Measurements from ENCODE around the gene DPP3. TPM values are rescaled to one million over a fixed set of nuclear protein-coding genes. Genes with fewer than 3 reads are reported as not detected.
"Not testable (repeated sequence)": the region's sequence is repeated elsewhere in the genome, so short reads cannot be mapped to it uniquely, and the experiment has no call there.

DPP3 gene
- total RNA-seq, 1 experiment from 2014 or later = 55.6 TPM

DNA sequence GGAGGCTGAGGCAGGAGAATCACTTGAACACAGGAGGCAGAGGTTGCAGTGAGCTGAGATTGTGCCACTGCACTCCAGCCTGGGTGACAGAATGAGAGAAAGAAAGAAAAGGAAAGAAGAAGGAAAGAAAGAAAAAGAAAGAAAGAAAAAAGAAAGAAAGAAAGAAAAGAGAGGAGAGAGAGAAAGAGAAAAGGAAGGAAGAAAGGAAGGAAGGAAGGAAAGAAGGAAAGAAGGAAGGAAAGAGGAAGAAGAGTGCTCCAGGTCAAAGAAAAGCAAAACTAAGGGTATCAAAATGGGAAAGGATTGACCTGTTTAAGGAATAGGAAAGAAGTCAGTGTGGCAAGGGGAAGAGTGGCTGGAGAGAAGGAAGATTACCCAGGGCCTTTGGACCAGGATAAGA, 48.9 kb upstream of the DPP3 start:
- H3K36me3 ChIP-seq (ENCODE audit: control insufficient read depth in 1 of 2, insufficient read depth in 2 of 2, low read length in 2 of 2) = peaks cover 14 to 16% of the 10 kb centered on the region in 2 experiments; a peak in 3 of 4 replicates
- H3K27ac ChIP-seq (ENCODE audit: low read depth, low read length); H2AFZ ChIP-seq (ENCODE audit: low read depth, low read length, poor library complexity, severe bottlenecking); H3K4me1 ChIP-seq (ENCODE audit: control insufficient read depth in 1 of 2, insufficient read depth in 2 of 2, low read length in 2 of 2); ATAC-seq; BruUV-seq (replicated peaks); H4K20me1 ChIP-seq (ENCODE audit: insufficient read depth); H3K4me3 ChIP-seq (replicated peaks in 1 of 2; ENCODE audit: low read depth in 1 of 2, low read length in 2 of 2); H3K79me2 ChIP-seq (ENCODE audit: insufficient read depth, low read length); POLR2A ChIA-PET; RAD21 ChIA-PET (ENCODE audit: low non-redundant PET in 1 of 2, low total read pairs in 2 of 2, uncharacterized antibody in 2 of 2, unreplicated experiment in 2 of 2); H3K27me3 ChIP-seq (ENCODE audit: insufficient read depth, low read length); H3K9ac ChIP-seq (ENCODE audit: low read length); H3K4me2 ChIP-seq (ENCODE audit: low read length); H3K9me3 ChIP-seq (ENCODE audit: control insufficient read depth in 1 of 2, insufficient read depth in 1 of 2, low read depth in 1 of 2, low read length in 2 of 2); H3K9me2 ChIP-seq (ENCODE audit: insufficient read depth); DNase-seq (ENCODE audit: low read depth, low spot score): not testable (repeated sequence)
- CTCF ChIA-PET = interaction anchor here (1.1 to 1.4 kb wide), 2 partner anchors 10 to 13 kb away, joined by 5 to 6 read pairs; no protein-coding TSS in a partner anchor
- intact Hi-C loops (cut with micrococcal nuclease) = loop anchor here (10.0 kb wide), 2 partner anchors 244 to 404 kb away; partner anchors contain the start of gene RBM4B

DNA sequence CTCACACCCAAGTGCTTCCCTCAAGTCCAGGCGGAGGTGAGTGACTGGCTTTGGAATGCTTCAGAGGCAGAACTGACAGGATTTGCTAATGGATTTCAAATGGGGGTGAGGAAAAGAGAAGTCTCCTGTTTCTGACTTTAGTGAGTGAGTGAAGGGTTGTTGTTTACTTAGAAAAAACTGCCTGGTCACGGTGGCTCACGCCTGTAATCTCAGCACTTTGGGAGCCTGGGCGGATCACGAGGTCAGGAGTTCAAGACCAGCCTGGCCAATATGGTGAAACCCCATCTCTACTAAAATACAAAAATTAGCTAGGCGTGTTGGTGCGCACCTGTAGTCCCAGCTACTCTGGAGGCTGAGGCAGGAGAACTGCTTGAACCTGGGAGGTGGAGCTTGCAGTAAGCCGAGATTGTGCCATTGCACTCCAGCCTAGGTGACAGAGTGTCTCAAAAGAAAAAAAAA, 48.3 kb upstream of the DPP3 start:
- H3K4me3 ChIP-seq (replicated peaks in 1 of 2; ENCODE audit: low read depth in 1 of 2, low read length in 2 of 2); H3K9me3 ChIP-seq (ENCODE audit: control insufficient read depth in 1 of 2, insufficient read depth in 1 of 2, low read depth in 1 of 2, low read length in 2 of 2); BruUV-seq (replicated peaks); H3K4me1 ChIP-seq (ENCODE audit: control insufficient read depth in 1 of 2, insufficient read depth in 2 of 2, low read length in 2 of 2); H3K9me2 ChIP-seq (ENCODE audit: insufficient read depth); DNase-seq (ENCODE audit: low read depth, low spot score); POLR2A ChIA-PET; H3K27me3 ChIP-seq (ENCODE audit: insufficient read depth, low read length); H2AFZ ChIP-seq (ENCODE audit: low read depth, low read length, poor library complexity, severe bottlenecking); H4K20me1 ChIP-seq (ENCODE audit: insufficient read depth); H3K9ac ChIP-seq (ENCODE audit: low read length); H3K79me2 ChIP-seq (ENCODE audit: insufficient read depth, low read length); RAD21 ChIA-PET (ENCODE audit: low non-redundant PET in 1 of 2, low total read pairs in 2 of 2, uncharacterized antibody in 2 of 2, unreplicated experiment in 2 of 2); H3K4me2 ChIP-seq (ENCODE audit: low read length); ATAC-seq; H3K27ac ChIP-seq (ENCODE audit: low read depth, low read length): not testable (repeated sequence)
- H3K36me3 ChIP-seq (ENCODE audit: control insufficient read depth in 1 of 2, insufficient read depth in 2 of 2, low read length in 2 of 2) = peaks cover 14 to 22% of the 10 kb centered on the region in 2 experiments; a peak in 3 of 4 replicates
- CTCF ChIA-PET = interaction anchor here (1.6 kb wide), 1 partner anchor 14 kb away, joined by 4 read pairs; no protein-coding TSS in a partner anchor
- intact Hi-C loops (cut with micrococcal nuclease) = loop anchor here (10.0 kb wide), 2 partner anchors 243 to 403 kb away; partner anchors contain the start of gene RBM4B

DNA sequence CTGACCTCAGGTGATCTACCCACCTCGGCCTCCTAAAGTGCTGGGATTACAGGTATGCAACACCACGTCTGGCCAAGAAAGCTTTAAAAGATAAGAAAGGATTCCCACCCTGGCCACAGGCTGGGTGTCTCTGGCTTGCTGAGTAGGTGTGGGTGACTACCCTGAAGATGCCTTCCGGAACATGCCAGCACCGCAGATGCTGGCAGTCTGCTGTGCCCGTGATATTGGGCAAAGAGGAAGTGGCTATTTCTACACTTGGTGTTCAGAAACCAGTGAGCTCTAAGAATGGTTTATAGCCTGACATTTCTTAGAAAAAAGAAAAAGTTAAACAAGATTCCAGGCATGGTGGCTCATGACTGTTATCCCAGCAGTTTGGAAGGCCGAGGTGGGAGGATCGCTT, 47.6 kb upstream of the DPP3 start:
- BruUV-seq (replicated peaks) = no TSS peak
- ATAC-seq (no peak), DNase-seq (ENCODE audit: low read depth, low spot score) (no peak)
- H3K4me3 ChIP-seq (replicated peaks in 1 of 2; ENCODE audit: low read depth in 1 of 2, low read length in 2 of 2) = no peak overlapping the region
- no peak overlapping the region for H3K27ac ChIP-seq (ENCODE audit: low read depth, low read length)
- no peak overlapping the region for H2AFZ ChIP-seq (ENCODE audit: low read depth, low read length, poor library complexity, severe bottlenecking)
- peaks cover 14 to 24% of the 10 kb centered on the region in 2 experiments; a peak in 3 of 4 replicates for H3K36me3 ChIP-seq (ENCODE audit: control insufficient read depth in 1 of 2, insufficient read depth in 2 of 2, low read length in 2 of 2)
- no peaks in the 10 kb centered on the region for H3K9me3 ChIP-seq (ENCODE audit: control insufficient read depth in 1 of 2, insufficient read depth in 1 of 2, low read depth in 1 of 2, low read length in 2 of 2)
- H3K4me1 ChIP-seq (ENCODE audit: control insufficient read depth in 1 of 2, insufficient read depth in 2 of 2, low read length in 2 of 2) = peaks cover 4 to 5% of the 10 kb centered on the region in 2 experiments; a peak in 3 of 4 replicates
- no peaks in the 10 kb centered on the region for H4K20me1 ChIP-seq (ENCODE audit: insufficient read depth)
- peaks cover 8% of the 10 kb centered on the region for H3K79me2 ChIP-seq (ENCODE audit: insufficient read depth, low read length)
- H3K9me2 ChIP-seq (ENCODE audit: insufficient read depth) = no peaks in the 10 kb centered on the region
- intact Hi-C loops (cut with micrococcal nuclease) = loop anchor here (10.0 kb wide), 2 partner anchors 242 to 402 kb away; partner anchors contain the start of gene RBM4B
- H3K4me2 ChIP-seq (ENCODE audit: low read length) = no peak overlapping the region
- no peaks in the 10 kb centered on the region for H3K27me3 ChIP-seq (ENCODE audit: insufficient read depth, low read length)
- ChIA-PET RAD21 (ENCODE audit: low non-redundant PET in 1 of 2, low total read pairs in 2 of 2, uncharacterized antibody in 2 of 2, unreplicated experiment in 2 of 2) (no interaction called here), CTCF (interaction anchor here (1.5 to 1.6 kb wide), 2 partner anchors 15 to 46 kb away, joined by 4 to 5 read pairs; no protein-coding TSS in a partner anchor), POLR2A (no interaction called here)
- H3K9ac ChIP-seq (ENCODE audit: low read length) = no peak overlapping the region
- TF ChIP-seq EGR1 (IDR thresholded peaks at IDR 0.05; ENCODE audit: low read depth) (no peak), ZFX (IDR thresholded peaks at IDR 0.05) (no peak), CBX3 (IDR thresholded peaks at IDR 0.05; ENCODE audit: low read depth) (no peak), SP1 (IDR thresholded peaks at IDR 0.05; ENCODE audit: low read depth) (no peak), POLR2AphosphoS5 (IDR thresholded peaks at IDR 0.05; ENCODE audit: low read depth, low read length) (no peak), SRF (IDR thresholded peaks at IDR 0.05; ENCODE audit: low read depth) (no peak)
- TF ChIP-seq, protein P1, sequence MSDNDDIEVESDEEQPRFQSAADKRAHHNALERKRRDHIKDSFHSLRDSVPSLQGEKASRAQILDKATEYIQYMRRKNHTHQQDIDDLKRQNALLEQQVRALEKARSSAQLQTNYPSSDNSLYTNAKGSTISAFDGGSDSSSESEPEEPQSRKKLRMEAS (IDR thresholded peaks at IDR 0.05) = no peak
- TF ChIP-seq, protein P2, sequence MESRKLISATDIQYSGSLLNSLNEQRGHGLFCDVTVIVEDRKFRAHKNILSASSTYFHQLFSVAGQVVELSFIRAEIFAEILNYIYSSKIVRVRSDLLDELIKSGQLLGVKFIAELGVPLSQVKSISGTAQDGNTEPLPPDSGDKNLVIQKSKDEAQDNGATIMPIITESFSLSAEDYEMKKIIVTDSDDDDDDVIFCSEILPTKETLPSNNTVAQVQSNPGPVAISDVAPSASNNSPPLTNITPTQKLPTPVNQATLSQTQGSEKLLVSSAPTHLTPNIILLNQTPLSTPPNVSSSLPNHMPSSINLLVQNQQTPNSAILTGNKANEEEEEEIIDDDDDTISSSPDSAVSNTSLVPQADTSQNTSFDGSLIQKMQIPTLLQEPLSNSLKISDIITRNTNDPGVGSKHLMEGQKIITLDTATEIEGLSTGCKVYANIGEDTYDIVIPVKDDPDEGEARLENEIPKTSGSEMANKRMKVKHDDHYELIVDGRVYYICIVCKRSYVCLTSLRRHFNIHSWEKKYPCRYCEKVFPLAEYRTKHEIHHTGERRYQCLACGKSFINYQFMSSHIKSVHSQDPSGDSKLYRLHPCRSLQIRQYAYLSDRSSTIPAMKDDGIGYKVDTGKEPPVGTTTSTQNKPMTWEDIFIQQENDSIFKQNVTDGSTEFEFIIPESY (IDR thresholded peaks at IDR 0.05; ENCODE audit: extremely low read depth, insufficient replicate concordance, low read length) = no peak
